HCT116 (cell line): Measurements from ENCODE around the gene WFDC12. TPM values are rescaled to one million over a fixed set of nuclear protein-coding genes. Genes with fewer than 3 reads are reported as not detected.

Experiments used
- ATAC-seq: fragments of 200-7000 bp; cut with Tn5 transposase; 2 replicates; pipeline ENCODE4 v1.9.1; 2020; ENCODE audit warnings: mild to moderate bottlenecking, moderate library complexity
- BruUV-seq: library from RNA; stranded (reverse); fragments of 400-500 nt; replicated peaks from 2 replicates; lab custom pipeline; 2021; lab: Mats Ljungman, UMichigan
- CTCF ChIA-PET: fragments of 300-600 bp; sonication (Branson Sonifier 250); formaldehyde crosslinking; loops from one replicate; lab custom pipeline; 2021; ENCODE audit warnings: antibody characterized with exemption; lab: Charles Lee
- POLR2A ChIA-PET: fragments of 300-600, 350-600 bp; sonication (Branson Sonifier 250); formaldehyde crosslinking; loops from one replicate; lab custom pipeline; 2021; ENCODE audit warnings: antibody characterized with exemption; lab: Charles Lee
- RAD21 ChIA-PET, 2 experiments: fragments of 300-600 bp; sonication (Branson Sonifier 250); formaldehyde crosslinking; loops; one replicate each; lab custom pipeline; 2023; ENCODE audit warnings: low total read pairs in 2 of 2; ENCODE audit not compliant: uncharacterized antibody in 2 of 2, unreplicated experiment in 2 of 2, low non-redundant PET in 1 of 2; lab: Charles Lee
- DNase-seq: peaks from one replicate; pipeline ENCODE4 v3.0.0-alpha.2; 2010; ENCODE audit warnings: low read depth, low spot score
- H2AFZ ChIP-seq: fragments of 200-600 bp; shearing (Covaris generic), sonication (generic); 2 replicates; pipeline ENCODE4 v1.6.1; 2017; ENCODE audit warnings: low read depth, mixed run types, mixed read lengths, antibody characterized with exemption, low read length; ENCODE audit not compliant: poor library complexity, severe bottlenecking
- H3K27ac ChIP-seq: 2 replicates; pipeline ENCODE4 v1.5.1; 2012; ENCODE audit warnings: low read depth, low read length
- H3K27me3 ChIP-seq: fragments of 200-600 bp; sonication (generic); 2 replicates; pipeline ENCODE4 v1.6.1; 2016; ENCODE audit warnings: mixed run types, low read length, mixed read lengths; ENCODE audit not compliant: insufficient read depth
- H3K36me3 ChIP-seq, 2 experiments: fragments of 200-500 bp in 1 of 2; fragments of 200-600 bp in 1 of 2; sonication (Bioruptor generic) in 1 of 2; sonication (generic) in 1 of 2; 2 replicates each; pipeline versions ENCODE4 v1.5.1 to v1.6.1; 2014 to 2016; ENCODE audit warnings: low read length in 2 of 2, inconsistent platforms in 1 of 2, mixed read lengths in 1 of 2, mixed run types in 1 of 2; ENCODE audit not compliant: insufficient read depth in 2 of 2, control insufficient read depth in 1 of 2
- H3K4me1 ChIP-seq, 2 experiments: fragments of 200-600 bp in 1 of 2; sonication (generic) in 1 of 2; 2 replicates each; pipeline versions ENCODE4 v1.5.1 to v1.6.1; 2012 to 2017; ENCODE audit warnings: low read length in 2 of 2, inconsistent platforms in 1 of 2, mild to moderate bottlenecking in 1 of 2, mixed read lengths in 1 of 2, mixed run types in 1 of 2, moderate library complexity in 1 of 2; ENCODE audit not compliant: insufficient read depth in 2 of 2, control insufficient read depth in 1 of 2
- H3K4me2 ChIP-seq: fragments of 200-600 bp; sonication (generic); 2 replicates; pipeline ENCODE4 v1.6.1; 2017; ENCODE audit warnings: mixed run types, low read length, mixed read lengths
- H3K4me3 ChIP-seq, 2 experiments: fragments of 200-600 bp in 1 of 2; sonication (generic) in 1 of 2; replicated peaks in 1 of 2; 2 replicates each; pipeline ENCODE4 v1.5.1; 2011 to 2016; ENCODE audit warnings: low read length in 2 of 2, control low read depth in 1 of 2, low read depth in 1 of 2, mild to moderate bottlenecking in 1 of 2, mixed read lengths in 1 of 2, mixed run types in 1 of 2
- H3K79me2 ChIP-seq: fragments of 200-600 bp; sonication (generic); 2 replicates; pipeline ENCODE4 v1.6.1; 2017; ENCODE audit warnings: mild to moderate bottlenecking, mixed run types, low read length, moderate library complexity, mixed read lengths; ENCODE audit not compliant: insufficient read depth
- H3K9ac ChIP-seq: fragments of 200-600 bp; sonication (generic); 2 replicates; pipeline ENCODE4 v1.6.1; 2016; ENCODE audit warnings: low read length, mixed read lengths
- H3K9me2 ChIP-seq: fragments of 200-600 bp; sonication (generic), shearing (Covaris generic); 2 replicates; pipeline ENCODE4 v1.6.1; 2017; ENCODE audit warnings: mixed run types, mild to moderate bottlenecking, moderate library complexity; ENCODE audit not compliant: insufficient read depth
- H3K9me3 ChIP-seq, 2 experiments: fragments of 200-500 bp in 1 of 2; fragments of 200-600 bp in 1 of 2; sonication (Bioruptor generic) in 1 of 2; sonication (generic) in 1 of 2; 2 replicates each; pipeline ENCODE4 v1.6.1; 2014 to 2017; ENCODE audit warnings: low read length in 2 of 2, mixed read lengths in 2 of 2, inconsistent platforms in 1 of 2, low read depth in 1 of 2, mild to moderate bottlenecking in 1 of 2, mixed run types in 1 of 2, moderate library complexity in 1 of 2; ENCODE audit not compliant: control insufficient read depth in 1 of 2, insufficient read depth in 1 of 2
- H4K20me1 ChIP-seq: fragments of 200-600 bp; sonication (generic), shearing (Covaris generic); 2 replicates; pipeline ENCODE4 v1.6.1; 2017; ENCODE audit warnings: mixed run types, mild to moderate bottlenecking, moderate library complexity; ENCODE audit not compliant: insufficient read depth
- ATF3 ChIP-seq: IDR thresholded peaks from 2 replicates; pipeline ENCODE4 v1.6.1; 2012
- CEBPB ChIP-seq: IDR thresholded peaks from 2 replicates; pipeline ENCODE4 v1.6.1; 2012; ENCODE audit warnings: low read depth
- ELF1 ChIP-seq: IDR thresholded peaks from 2 replicates; pipeline ENCODE4 v1.6.1; 2012; ENCODE audit warnings: low read depth, borderline replicate concordance
- EZH2 ChIP-seq: fragments of 200-600 bp; sonication (generic); IDR thresholded peaks from 2 replicates; pipeline ENCODE4 v1.6.1; 2017; ENCODE audit warnings: antibody characterized with exemption, mixed run types
- JUND ChIP-seq: IDR thresholded peaks from 2 replicates; pipeline ENCODE4 v1.6.1; 2012
- POLR2A ChIP-seq: IDR thresholded peaks from 2 replicates; pipeline ENCODE4 v1.7.0; 2011; ENCODE audit warnings: borderline replicate concordance; ENCODE audit not compliant: insufficient read depth, insufficient read length; ENCODE audit errors: extremely low read depth
- POLR2AphosphoS5 ChIP-seq: IDR thresholded peaks from 2 replicates; pipeline ENCODE4 v1.6.1; 2011; ENCODE audit warnings: mild to moderate bottlenecking, low read depth, low read length, moderate library complexity
- RAD21 ChIP-seq: IDR thresholded peaks from 2 replicates; pipeline ENCODE4 v1.6.1; 2012; ENCODE audit warnings: low read depth, mild to moderate bottlenecking
- TCF7L2 ChIP-seq: IDR thresholded peaks from 2 replicates; pipeline ENCODE4 v1.7.0; 2011; ENCODE audit warnings: borderline replicate concordance, inconsistent platforms; ENCODE audit not compliant: insufficient read depth, insufficient read length; ENCODE audit errors: extremely low read depth
- ZBTB33 ChIP-seq: IDR thresholded peaks from 2 replicates; pipeline ENCODE4 v1.6.1; 2011; ENCODE audit warnings: mild to moderate bottlenecking, low read length, moderate library complexity; ENCODE audit not compliant: insufficient replicate concordance; ENCODE audit errors: extremely low read depth
- intact Hi-C: fragments of 100-400 bp; cut with micrococcal nuclease; formaldehyde crosslinking; loops from 2 replicates; pipeline ENCODE4 v1.10.0; 2022
- total RNA-seq: library from RNA; stranded (reverse); gene quantifications from one replicate; pipeline ENCODE4 v1.2.1, GENCODE V29; 2021; ENCODE audit not compliant: unreplicated experiment

The WFDC12 gene
- total RNA-seq, 1 experiment from 2014 or later: not detected

DNA sequence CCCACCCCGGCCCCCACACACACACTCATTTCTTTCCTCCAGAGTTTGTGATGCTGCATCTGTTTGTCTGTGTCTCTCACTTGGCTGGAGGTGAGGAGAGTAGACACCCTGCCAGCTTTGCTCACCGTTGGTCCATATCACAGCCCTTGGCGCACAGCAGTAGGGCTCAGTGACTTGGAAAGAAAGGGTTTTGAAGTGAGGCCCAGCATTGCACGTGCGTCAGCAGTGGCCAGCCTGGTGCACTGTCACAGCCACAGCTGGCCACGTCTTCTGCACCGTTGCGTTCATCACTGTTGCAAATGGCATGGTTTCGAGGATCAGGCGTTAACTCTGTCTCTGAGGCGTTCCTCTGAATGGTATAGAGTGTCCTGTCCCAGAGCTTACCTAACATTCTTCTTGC, 13.0 kb downstream of the WFDC12 start:
- ChIA-PET CTCF (interaction anchor here (0.7 to 4.6 kb wide), 17 partner anchors 7 to 1561 kb away, joined by 3 to 51 read pairs (median 4); partner anchors contain the start of gene WFDC12), POLR2A (no interaction called here), RAD21 (interaction anchor here (0.7 to 1.2 kb wide), 4 partner anchors 67 to 363 kb away, joined by 3 to 5 read pairs (median 4); no protein-coding TSS in a partner anchor)
- no peak overlapping the region for H2AFZ ChIP-seq
- H3K4me2 ChIP-seq: no peak overlapping the region
- BruUV-seq: no TSS peak
- intact Hi-C loops: no loop called here
- no peak overlapping the region for H3K27ac ChIP-seq
- no peaks in the 10 kb centered on the region; the same call in 1 of the 2 replicates for H3K27me3 ChIP-seq
- no peak overlapping the region for H3K9ac ChIP-seq
- 0 out of 4 replicates have a peak, but pooled peaks cover 0 to 3% of the 10 kb centered on the region in 2 experiments for H3K4me1 ChIP-seq
- no peaks in the 10 kb centered on the region for H3K79me2 ChIP-seq
- DNase-seq (no peak), ATAC-seq (no peak)
- H4K20me1 ChIP-seq: no peaks in the 10 kb centered on the region
- no peak overlapping the region for H3K4me3 ChIP-seq
- H3K9me2 ChIP-seq: no peaks in the 10 kb centered on the region
- no peaks in the 10 kb centered on the region for H3K9me3 ChIP-seq
- no peaks in the 10 kb centered on the region for H3K36me3 ChIP-seq
- TF ChIP-seq TCF7L2: no peak
- TF ChIP-seq POLR2A: no peak
- TF ChIP-seq CEBPB: no peak
- TF ChIP-seq ZBTB33: no peak
- no peak for TF ChIP-seq ATF3
- no peak for TF ChIP-seq JUND
- no peak for TF ChIP-seq RAD21
- no peak for TF ChIP-seq POLR2AphosphoS5
- no peak for TF ChIP-seq EZH2
- TF ChIP-seq ELF1: no peak
